GM21723 (cell line): Measurements from ENCODE around the gene NAP1L5.

Source experiments
- ATAC-seq: cut with Tn5 transposase; IDR thresholded peaks from one replicate; pipeline ENCODE4 v1.9.1; 2021; ENCODE audit warnings: mild to moderate bottlenecking, moderate library complexity; ENCODE audit not compliant: unreplicated experiment

NAP1L5 gene

DNA sequence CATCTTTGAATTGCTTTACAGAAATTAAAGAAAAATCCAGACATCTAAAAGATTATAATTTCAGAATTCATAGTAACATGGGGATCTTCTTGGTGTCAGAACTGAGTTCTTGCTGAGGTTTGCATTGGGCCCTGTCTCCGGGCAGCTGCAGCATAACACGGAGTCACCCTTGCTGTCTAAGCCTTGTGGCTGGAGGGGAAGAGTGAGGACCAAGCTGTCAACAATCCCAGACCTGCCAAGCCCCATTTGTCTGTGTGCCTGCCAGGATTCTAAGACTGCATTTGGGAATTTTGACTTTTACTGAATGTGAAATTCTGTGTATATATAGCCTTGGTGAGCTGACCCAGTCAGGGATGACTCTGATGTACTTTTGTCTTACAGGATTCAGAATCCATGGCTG, 25.2 kb upstream of the NAP1L5 start:
- no peak for ATAC-seq

- no peak for ATAC-seq
Observed at GRCh38 chr4:88722276-88722780, 24.7 kb upstream of the NAP1L5 start.

DNA sequence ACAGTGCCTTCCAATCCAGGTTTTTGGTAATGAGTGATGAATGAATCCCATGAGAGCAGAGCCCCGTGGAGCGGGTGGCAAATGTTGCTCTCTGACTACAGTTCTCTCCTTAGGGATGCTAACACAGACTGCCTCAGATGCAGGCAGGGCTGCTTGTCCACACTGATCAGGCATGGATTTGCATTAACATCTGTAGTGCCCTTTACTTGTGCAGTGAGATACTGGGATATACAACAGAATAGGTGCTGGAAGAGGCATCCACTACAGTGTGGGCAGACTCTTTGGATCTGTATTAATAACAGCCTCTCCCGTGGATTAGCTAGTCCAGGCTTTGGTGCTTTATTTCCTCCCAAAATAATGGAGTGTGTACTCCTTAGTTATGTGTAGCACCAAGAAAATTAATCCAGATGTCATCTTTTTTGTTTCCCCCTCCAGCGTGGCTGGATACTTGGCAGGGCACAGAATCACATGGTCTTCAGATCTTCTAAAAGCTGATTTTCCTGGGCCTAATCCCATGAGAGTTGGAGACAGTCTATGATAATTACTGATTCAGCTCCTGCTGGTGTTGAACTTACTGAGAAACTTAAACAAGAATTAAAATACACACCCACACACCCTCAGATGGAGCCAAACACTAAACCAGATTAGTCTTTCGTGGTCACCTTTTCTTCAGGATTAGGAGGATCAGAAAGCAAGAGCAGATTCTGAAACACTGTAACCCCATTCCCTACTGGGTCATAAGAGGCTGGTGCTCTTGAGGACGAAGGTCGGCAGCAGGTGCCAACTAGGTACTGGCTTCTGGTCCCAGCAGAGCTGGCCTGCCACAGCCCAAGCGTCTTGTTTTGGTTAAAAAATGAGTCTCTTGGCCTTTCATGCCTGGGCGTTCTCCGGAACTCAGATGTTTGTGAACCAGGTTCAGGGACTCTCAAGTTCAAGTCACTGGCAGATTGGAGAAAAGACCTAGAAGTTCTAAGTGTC, 23.1 kb upstream of the NAP1L5 start:
- ATAC-seq = no peak

DNA sequence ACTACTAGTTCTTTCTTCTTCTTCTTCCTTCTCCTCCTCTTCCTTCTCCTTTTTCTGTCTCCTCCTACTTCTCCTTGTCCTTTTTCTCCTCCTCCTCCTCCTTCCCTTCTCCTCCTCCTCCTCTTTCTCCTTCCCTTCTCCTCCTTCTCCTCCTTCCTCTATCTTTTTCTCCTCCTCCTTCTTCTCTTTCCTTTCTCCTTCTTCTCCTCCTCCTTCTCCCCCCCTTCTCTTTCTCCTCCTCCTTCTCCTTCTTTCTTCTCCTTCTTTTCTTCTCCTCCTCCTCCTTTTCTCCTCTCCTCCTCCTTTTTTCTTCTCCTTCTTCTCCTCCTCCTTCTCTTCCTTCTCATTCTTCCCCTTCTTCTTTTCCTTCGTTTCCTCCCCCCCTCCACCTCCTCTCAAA, 21.8 kb upstream of the NAP1L5 start:
- no peak for ATAC-seq

DNA sequence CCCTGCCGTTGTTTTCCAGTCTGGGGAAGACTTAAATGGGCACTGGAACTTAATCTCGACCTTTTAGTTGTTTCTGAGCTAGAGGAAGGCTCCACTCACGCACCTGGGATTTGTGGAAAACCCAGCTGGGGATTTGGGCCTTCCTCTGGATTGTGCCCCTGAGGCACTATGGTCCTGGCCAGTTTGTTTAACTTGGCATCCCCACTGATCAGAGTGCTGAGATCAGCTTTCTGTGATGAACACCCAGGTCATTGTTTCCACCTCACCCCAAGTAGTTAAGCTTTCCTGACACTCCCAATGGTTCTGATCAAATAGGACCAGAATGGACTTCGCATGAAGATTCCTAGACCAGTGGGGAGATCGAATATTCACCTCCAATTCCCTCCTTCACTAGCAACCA, 20.5 kb upstream of the NAP1L5 start:
- no peak for ATAC-seq

DNA sequence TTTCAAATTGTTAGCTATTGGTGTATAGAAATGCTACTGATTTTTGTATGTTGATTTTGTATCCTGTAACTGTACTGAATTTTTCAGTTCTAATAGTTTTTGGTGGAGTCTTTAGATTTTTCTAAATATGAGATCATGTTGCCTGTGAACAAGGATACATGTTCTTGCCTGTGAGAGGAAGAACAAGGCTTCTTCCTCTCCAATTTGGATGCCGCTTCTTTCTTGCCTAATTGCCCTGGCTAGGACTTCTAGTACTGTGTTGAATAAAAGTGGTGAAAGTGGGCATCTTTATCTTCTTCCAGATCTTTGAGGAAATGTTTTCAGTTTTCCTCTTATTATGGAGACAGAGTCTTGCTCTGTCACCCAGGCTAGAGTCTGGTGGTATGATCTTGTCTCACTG, 16.2 kb upstream of the NAP1L5 start:
- no peak for ATAC-seq

GRCh38 chr4:88709989-88710388, 12.4 kb upstream of the NAP1L5 start:
- ATAC-seq = no peak

GRCh38 chr4:88706574-88706973, 8.9 kb upstream of the NAP1L5 start:
- ATAC-seq = no peak

DNA sequence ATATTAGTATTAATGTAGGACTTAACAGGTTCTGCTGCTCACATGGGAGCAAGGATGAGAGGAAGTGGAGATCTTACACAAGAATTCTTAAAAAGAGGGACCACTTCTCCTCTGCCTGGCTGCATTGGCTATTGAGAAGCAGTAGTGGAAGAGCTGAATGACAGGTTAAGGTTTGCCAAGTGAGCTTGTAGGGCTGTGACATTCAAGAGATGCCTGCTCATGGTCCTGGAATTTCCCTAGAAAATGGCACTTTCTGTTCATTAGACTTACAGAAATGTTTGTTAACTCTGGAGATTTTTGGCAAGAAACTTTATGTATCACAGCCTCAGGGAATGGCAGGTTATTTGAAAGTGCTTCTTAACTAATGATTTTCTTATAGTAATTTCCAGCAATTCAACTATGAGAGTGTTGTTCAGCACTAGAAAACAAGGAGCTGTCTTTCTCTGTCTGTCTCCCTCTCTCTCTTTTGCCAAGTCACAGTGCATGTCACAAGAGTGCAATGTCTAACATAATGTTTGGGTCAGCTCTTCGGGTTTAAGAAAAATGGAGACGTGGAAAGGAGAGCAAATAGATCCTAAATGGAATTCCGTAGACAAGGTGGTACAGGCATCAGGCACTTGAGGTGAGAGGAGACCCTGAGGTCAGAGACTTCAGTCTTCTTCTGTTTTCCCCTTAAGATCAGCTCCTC, 8.3 kb upstream of the NAP1L5 start:
- no peak for ATAC-seq

- ATAC-seq = no peak
Observed at GRCh38 chr4:88705223-88705622, 7.6 kb upstream of the NAP1L5 start.

DNA sequence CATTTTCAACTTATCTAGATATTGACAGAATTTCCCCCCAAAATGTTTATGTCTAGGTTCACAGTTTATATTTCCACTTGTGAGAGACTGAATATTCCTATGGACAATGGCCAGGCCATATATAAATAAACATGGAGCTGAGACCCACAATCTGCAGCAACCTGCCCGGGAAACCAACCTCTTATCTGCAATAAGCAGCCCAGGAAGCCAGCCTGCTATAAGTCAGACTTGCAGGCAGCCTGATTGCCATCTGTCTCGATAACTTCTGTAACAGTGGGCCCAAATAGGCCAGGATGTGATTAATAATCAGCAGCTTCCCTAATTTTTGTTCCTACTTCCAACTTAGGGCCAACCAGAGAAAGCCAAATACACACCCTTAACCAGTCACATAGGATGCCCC, 5.2 kb upstream of the NAP1L5 start:
- no peak for ATAC-seq

DNA sequence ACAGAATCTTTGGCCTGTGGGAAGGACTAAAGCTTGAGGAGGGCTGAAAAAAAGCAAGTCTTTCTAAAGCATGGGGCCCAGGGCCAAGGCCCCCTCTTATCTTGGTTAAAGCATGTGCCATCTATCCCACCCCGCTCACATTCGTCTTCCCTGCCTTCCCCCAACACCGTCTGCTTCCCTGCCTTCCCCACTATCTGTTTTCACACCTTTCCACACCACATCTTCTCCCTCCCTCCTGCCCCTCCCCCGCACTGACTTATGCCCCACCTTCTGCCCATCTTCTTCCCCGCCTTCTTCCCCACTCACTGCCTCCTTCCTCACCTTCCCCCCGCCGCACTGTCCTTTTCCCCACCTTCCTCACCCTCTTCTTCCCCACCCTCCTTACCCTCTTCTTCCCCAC, 890 bp upstream of the NAP1L5 start:
- no peak for ATAC-seq

- ATAC-seq = no peak
Observed at GRCh38 chr4:88697141-88697540, 488 bp downstream of the NAP1L5 start.

GRCh38 chr4:88696630-88697029, 999 bp downstream of the NAP1L5 start:
- no peak for ATAC-seq

DNA sequence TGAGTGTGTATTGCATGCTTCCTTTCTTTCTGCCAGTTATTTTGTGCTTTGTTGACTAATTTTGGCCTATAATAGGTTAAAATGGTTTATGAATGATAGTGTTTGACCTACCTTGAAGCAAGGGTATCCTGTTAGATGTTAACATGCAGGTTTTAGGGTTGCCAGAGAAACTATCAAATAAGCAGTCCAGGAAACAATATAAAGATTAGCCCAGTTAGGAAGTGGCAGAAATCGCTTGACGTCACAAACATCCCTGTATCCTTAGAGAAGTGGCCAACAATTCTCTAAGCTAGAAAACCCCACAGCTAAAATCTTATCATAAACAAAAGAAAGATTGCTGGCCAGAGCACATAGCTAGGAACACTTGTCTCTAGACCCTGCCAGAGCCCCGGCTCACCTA, 3.8 kb downstream of the NAP1L5 start:
- no peak for ATAC-seq

GRCh38 chr4:88690355-88690754, 7.3 kb downstream of the NAP1L5 start:
- no peak for ATAC-seq

DNA sequence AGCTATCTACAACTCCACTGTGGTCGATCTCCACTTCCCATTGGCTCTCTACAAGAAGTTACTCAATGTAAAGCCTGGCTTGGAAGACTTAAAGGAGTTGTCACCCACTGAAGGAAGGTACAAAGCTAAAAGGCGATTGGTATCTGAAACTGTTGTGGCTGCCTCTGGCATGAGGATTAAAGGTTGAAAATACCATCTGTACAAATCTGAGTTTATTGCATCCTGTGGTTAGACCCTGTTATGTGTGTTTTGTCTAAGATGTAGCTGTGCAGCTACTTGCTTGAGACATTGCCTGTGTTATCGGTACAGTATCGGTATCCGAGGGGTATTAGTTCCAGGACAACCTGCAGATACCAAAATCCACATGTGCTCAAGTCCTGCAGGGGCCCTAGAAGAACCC, 16.4 kb downstream of the NAP1L5 start:
- no peak for ATAC-seq

DNA sequence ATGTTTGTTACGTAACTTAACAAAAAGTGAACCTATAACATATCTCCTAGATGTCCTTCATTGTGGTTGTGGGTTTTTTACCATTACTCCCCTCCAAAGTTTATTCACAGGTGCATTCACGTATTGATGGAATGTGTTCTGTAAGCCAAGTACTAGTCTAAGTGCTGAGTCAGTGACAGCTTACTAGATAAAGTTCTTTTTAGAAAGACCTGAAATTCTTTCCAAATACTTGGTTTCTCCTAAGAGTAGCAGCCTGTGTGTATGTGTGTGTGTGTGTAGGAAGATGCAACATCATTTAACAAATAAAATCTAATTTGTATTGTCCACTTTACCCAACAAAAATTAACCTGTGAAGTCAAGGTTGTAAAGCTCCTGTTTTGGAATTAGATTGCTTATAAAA, 22.1 kb downstream of the NAP1L5 start:
- no peak for ATAC-seq

- no peak for ATAC-seq
Observed at GRCh38 chr4:88674979-88675378, 22.6 kb downstream of the NAP1L5 start.

DNA sequence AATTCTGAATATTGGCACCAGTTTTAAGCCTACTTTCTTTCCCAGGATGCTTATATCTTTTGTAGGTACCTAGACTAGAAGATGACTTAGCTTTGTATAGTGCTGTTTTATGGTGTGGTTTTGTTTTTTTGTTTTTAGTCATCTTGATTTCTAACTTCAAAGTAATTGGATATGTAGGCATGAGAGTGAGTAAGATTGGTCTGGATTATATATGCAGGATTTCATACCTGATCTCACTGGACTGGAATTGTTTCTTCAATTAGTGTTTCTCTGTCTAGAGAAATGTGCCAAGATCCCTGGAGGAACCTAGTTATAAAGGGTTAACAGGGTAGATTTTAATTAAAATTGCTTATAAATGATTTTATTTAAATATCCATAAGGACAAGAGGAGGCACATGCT, 23.1 kb downstream of the NAP1L5 start:
- no peak for ATAC-seq

DNA sequence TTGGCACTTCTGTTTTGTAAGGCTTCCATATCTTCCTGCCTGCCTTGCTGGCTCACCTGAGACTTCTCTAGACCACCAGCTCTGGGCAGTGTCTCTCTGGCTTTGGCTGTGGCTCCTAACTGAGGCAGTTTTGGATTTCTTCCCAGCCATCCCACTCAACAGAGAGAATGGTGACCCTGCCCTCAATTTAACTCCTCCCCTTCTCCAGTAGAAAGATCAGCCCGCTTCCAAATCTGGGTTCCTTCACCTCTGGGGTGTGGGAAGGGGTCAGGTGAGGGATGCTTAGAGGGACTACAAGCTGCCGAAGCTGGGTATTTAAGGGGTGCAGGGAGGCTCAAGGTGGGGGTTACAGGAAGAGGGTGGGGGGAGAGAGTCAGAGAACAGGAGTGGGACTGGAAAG, 23.7 kb downstream of the NAP1L5 start:
- no peak for ATAC-seq

GRCh38 chr4:88672987-88673386, 24.6 kb downstream of the NAP1L5 start:
- peak; percentile 59 for ATAC-seq
